ENCODE measurements around the gene NIPBL.

The NIPBL gene

DNA sequence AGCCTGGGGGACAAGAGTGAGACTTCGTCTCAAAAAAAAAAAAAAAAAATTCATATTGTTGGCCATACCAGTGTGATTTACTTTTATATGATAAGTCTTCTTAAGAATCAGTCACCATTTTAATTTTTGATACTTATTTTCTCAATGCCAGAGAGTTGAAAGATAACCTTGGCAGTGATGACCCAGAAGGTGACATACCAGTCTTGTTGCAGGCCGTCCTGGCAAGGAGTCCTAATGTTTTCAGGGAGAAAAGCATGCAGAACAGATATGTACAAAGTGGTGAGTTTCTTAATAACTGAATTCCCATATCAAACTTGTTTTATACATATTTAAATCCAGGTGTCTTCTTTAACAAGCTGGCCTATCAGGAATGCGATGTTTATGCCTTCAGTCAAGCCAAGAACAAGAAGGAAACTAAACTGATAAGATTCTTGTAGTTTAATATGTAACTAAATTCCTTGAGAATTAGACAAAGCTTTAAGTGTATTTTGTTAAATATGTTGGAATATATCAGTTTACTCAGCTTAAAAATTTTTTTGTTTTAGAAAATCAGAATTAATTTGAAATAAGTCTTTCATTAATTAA, 81.5 kb downstream of the NIPBL start:
- H3K9ac ChIP-seq (ENCODE audit: low read depth, low read length): no peak overlapping the region
- peaks cover 53% of the 10 kb centered on the region for H3K36me3 ChIP-seq (ENCODE audit: insufficient read depth, low read length)
- H3K27me3 ChIP-seq (ENCODE audit: insufficient read depth, low read length, poor library complexity): no peaks in the 10 kb centered on the region
- no peak overlapping the region for H3K27ac ChIP-seq (ENCODE audit: low read length)
- H3K4me3 ChIP-seq (ENCODE audit: low read depth in 1 of 2, low read length in 2 of 2): no peak overlapping the region
- H3K4me1 ChIP-seq (ENCODE audit: insufficient read depth, low read length): no peaks in the 10 kb centered on the region
- H3K9me3 ChIP-seq (ENCODE audit: insufficient read depth, low read length, severe bottlenecking): no peaks in the 10 kb centered on the region
- DNase-seq (no peak), ATAC-seq (ENCODE audit: insufficient read depth, low read depth) (no peak)
- H3K4me2 ChIP-seq (ENCODE audit: insufficient read depth, low read length): no peak overlapping the region
- H4K20me1 ChIP-seq (ENCODE audit: insufficient read depth, low read length): peaks cover 1% of the 10 kb centered on the region; the same call in 1 of the 2 replicates
- peaks cover 29% of the 10 kb centered on the region for H3K79me2 ChIP-seq (ENCODE audit: insufficient read depth, low read length)
- no peak overlapping the region for H2AFZ ChIP-seq (ENCODE audit: low read depth, low read length)
- TF ChIP-seq, protein P1, sequence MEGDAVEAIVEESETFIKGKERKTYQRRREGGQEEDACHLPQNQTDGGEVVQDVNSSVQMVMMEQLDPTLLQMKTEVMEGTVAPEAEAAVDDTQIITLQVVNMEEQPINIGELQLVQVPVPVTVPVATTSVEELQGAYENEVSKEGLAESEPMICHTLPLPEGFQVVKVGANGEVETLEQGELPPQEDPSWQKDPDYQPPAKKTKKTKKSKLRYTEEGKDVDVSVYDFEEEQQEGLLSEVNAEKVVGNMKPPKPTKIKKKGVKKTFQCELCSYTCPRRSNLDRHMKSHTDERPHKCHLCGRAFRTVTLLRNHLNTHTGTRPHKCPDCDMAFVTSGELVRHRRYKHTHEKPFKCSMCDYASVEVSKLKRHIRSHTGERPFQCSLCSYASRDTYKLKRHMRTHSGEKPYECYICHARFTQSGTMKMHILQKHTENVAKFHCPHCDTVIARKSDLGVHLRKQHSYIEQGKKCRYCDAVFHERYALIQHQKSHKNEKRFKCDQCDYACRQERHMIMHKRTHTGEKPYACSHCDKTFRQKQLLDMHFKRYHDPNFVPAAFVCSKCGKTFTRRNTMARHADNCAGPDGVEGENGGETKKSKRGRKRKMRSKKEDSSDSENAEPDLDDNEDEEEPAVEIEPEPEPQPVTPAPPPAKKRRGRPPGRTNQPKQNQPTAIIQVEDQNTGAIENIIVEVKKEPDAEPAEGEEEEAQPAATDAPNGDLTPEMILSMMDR (IDR thresholded peaks at IDR 0.05; ENCODE audit: borderline replicate concordance, extremely low read depth, low read length, poor library complexity, severe bottlenecking): no peak

DNA sequence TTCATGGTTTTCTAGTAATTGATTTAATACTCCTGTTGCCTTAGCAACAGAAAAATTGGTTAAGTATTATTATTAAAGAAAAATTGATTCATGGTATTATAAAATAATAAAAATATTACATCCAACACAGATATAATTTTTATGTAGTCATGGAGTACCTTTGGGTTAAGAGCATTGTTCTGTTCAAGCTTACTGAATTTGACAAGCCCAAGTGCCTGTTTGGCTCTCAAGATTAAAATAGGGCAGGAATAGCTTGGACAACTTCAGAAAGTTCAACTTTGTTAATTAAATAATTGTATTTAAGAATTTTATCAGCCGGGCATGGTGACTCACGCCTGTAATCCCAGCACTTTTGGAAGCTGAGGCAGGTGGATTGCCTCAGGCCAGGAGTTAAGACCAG, 82.0 kb downstream of the NIPBL start:
- Histone ChIP-seq H3K79me2 (ENCODE audit: insufficient read depth, low read length) (peaks cover 24% of the 10 kb centered on the region), H3K36me3 (ENCODE audit: insufficient read depth, low read length) (peaks cover 59% of the 10 kb centered on the region), H3K4me1 (ENCODE audit: insufficient read depth, low read length) (no peaks in the 10 kb centered on the region), H3K27me3 (ENCODE audit: insufficient read depth, low read length, poor library complexity) (no peaks in the 10 kb centered on the region), H3K27ac (ENCODE audit: low read length) (no peak overlapping the region), H3K4me2 (ENCODE audit: insufficient read depth, low read length) (no peak overlapping the region), H2AFZ (ENCODE audit: low read depth, low read length) (no peak overlapping the region), H3K9ac (ENCODE audit: low read depth, low read length) (no peak overlapping the region), H4K20me1 (ENCODE audit: insufficient read depth, low read length) (no peaks in the 10 kb centered on the region; the same call in 1 of the 2 replicates), H3K9me3 (ENCODE audit: insufficient read depth, low read length, severe bottlenecking) (no peaks in the 10 kb centered on the region), H3K4me3 (ENCODE audit: low read depth in 1 of 2, low read length in 2 of 2) (no peak overlapping the region)
- DNase-seq (no peak), ATAC-seq (ENCODE audit: insufficient read depth, low read depth) (no peak)
- TF ChIP-seq, protein P1 (IDR thresholded peaks at IDR 0.05; ENCODE audit: borderline replicate concordance, extremely low read depth, low read length, poor library complexity, severe bottlenecking): no peak
- no peak for TF ChIP-seq EZH2 (IDR thresholded peaks at IDR 0.05; ENCODE audit: borderline replicate concordance, low read depth, low read length, severe bottlenecking)

DNA sequence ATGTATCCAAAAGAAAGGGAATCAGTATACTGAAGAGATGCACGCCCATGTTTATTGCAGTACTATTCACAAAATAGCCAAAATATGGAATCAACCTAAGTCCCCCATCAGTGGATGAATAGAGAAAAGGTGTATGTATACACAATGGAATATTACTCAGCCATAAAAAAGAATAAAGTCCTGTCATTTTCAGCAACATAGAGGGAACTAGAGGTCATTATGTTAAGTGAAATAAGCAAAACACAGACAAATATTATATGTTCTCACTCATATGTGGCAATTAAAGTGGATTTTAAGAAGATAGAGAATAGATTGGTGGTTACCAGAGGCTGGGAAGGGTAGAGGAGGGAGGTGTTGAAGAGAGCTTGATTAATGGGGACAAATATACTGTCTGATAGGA, 88.6 kb downstream of the NIPBL start:
- H3K9me3 ChIP-seq (ENCODE audit: insufficient read depth, low read length, severe bottlenecking): no peaks in the 10 kb centered on the region
- H3K27me3 ChIP-seq (ENCODE audit: insufficient read depth, low read length, poor library complexity): no peaks in the 10 kb centered on the region
- H2AFZ ChIP-seq (ENCODE audit: low read depth, low read length): no peak overlapping the region
- no peak overlapping the region for H3K27ac ChIP-seq (ENCODE audit: low read length)
- no peak for DNase-seq
- no peak overlapping the region for H3K9ac ChIP-seq (ENCODE audit: low read depth, low read length)
- no peaks in the 10 kb centered on the region for H4K20me1 ChIP-seq (ENCODE audit: insufficient read depth, low read length)
- H3K4me3 ChIP-seq (ENCODE audit: low read depth in 1 of 2, low read length in 2 of 2): no peak overlapping the region
- TF ChIP-seq EZH2 (IDR thresholded peaks at IDR 0.05; ENCODE audit: borderline replicate concordance, low read depth, low read length, severe bottlenecking): no peak
- TF ChIP-seq, protein P1 (IDR thresholded peaks at IDR 0.05; ENCODE audit: borderline replicate concordance, extremely low read depth, low read length, poor library complexity, severe bottlenecking): no peak
- peaks cover 76% of the 10 kb centered on the region for H3K36me3 ChIP-seq (ENCODE audit: insufficient read depth, low read length)
- no peaks in the 10 kb centered on the region for H3K79me2 ChIP-seq (ENCODE audit: insufficient read depth, low read length)
- no peak for ATAC-seq (ENCODE audit: insufficient read depth, low read depth)
- no peak overlapping the region for H3K4me2 ChIP-seq (ENCODE audit: insufficient read depth, low read length)
- no peaks in the 10 kb centered on the region for H3K4me1 ChIP-seq (ENCODE audit: insufficient read depth, low read length)
